Common myeloid progenitor, CD34-positive (primary cell): Measurements from ENCODE around the gene PTGES.
A peak's percentile ranks its signal among the peaks of the same experiment; 100 is the strongest.
"Not testable (repeated sequence)": the region's sequence is repeated elsewhere in the genome, so short reads cannot be mapped to it uniquely, and the experiment has no call there.

Experiments used
- CTCF ChIA-PET: fragments of 350-600 bp; sonication (Branson Sonifier 250); formaldehyde crosslinking; loops from one replicate; lab custom pipeline; 2021; ENCODE audit warnings: antibody characterized with exemption; lab: Charles Lee
- POLR2A ChIA-PET: fragments of 350-600 bp; sonication (Branson Sonifier 250); formaldehyde crosslinking; loops from one replicate; lab custom pipeline; 2021; ENCODE audit warnings: antibody characterized with exemption; lab: Charles Lee
- DNase-seq, 3 donors: peaks; one replicate each; pipeline versions ENCODE4 v3.0.0 to v3.0.0-alpha.2; 2013
- H3K27ac ChIP-seq, 2 experiments: 1 replicate in 1 of 2; 2 replicates in 1 of 2; pipeline ENCODE4 v1.7.0; 2013; ENCODE audit warnings: inconsistent platforms in 2 of 2, low read length in 2 of 2, mild to moderate bottlenecking in 2 of 2, low read depth in 1 of 2, moderate library complexity in 1 of 2; ENCODE audit not compliant: severe bottlenecking in 2 of 2, insufficient read depth in 1 of 2, poor library complexity in 1 of 2
- H3K27me3 ChIP-seq, 5 experiments: replicated peaks in 2 of 5; 1 replicate in 3 of 5; 2 replicates in 2 of 5; pipeline versions ENCODE4 v1.6.1 to v1.7.0; 2013; ENCODE audit warnings: low read length in 4 of 5, mild to moderate bottlenecking in 2 of 5, moderate library complexity in 2 of 5, inconsistent platforms in 1 of 5; ENCODE audit not compliant: insufficient read depth in 5 of 5, control insufficient read depth in 4 of 5
- H3K36me3 ChIP-seq, 4 experiments: 1 replicate in 2 of 4; 2 replicates in 2 of 4; pipeline versions ENCODE4 v1.6.1 to v1.7.0; 2013; ENCODE audit warnings: low read length in 3 of 4, control low read depth in 1 of 4, mild to moderate bottlenecking in 1 of 4; ENCODE audit not compliant: control insufficient read depth in 4 of 4, insufficient read depth in 4 of 4
- H3K4me1 ChIP-seq, 4 experiments: 1 replicate in 3 of 4; 2 replicates in 1 of 4; pipeline versions ENCODE4 v1.6.1 to v1.7.1; 2013; ENCODE audit warnings: low read length in 3 of 4, mild to moderate bottlenecking in 3 of 4, control low read depth in 1 of 4, inconsistent platforms in 1 of 4, moderate library complexity in 1 of 4; ENCODE audit not compliant: control insufficient read depth in 4 of 4, insufficient read depth in 4 of 4; ENCODE audit errors: control extremely low read depth in 1 of 4
- H3K4me3 ChIP-seq, 7 experiments: 1 replicate in 4 of 7; 2 replicates in 3 of 7; pipeline versions ENCODE4 v1.5.1 to v1.7.0; 2013; ENCODE audit warnings: mild to moderate bottlenecking in 7 of 7, low read length in 6 of 7, moderate library complexity in 6 of 7, inconsistent platforms in 2 of 7, low read depth in 2 of 7, control low read depth in 1 of 7; ENCODE audit not compliant: insufficient read depth in 4 of 7, control insufficient read depth in 1 of 7; ENCODE audit errors: extremely low read depth in 1 of 7
- H3K9me3 ChIP-seq, 5 experiments: 1 replicate in 4 of 5; 2 replicates in 1 of 5; pipeline versions ENCODE4 v1.6.1 to v1.7.1; 2013; ENCODE audit warnings: low read length in 4 of 5, mild to moderate bottlenecking in 2 of 5, inconsistent platforms in 1 of 5, low read depth in 1 of 5, moderate library complexity in 1 of 5; ENCODE audit not compliant: control insufficient read depth in 4 of 5, insufficient read depth in 2 of 5; ENCODE audit errors: control extremely low read depth in 1 of 5
- WGBS: methylation state at CpG from one replicate; pipeline ENCODE4 v1.1.5; 2013; ENCODE audit not compliant: insufficient coverage; 5-methylcytosine and 5-hydroxymethylcytosine counted together

Gene PTGES

DNA sequence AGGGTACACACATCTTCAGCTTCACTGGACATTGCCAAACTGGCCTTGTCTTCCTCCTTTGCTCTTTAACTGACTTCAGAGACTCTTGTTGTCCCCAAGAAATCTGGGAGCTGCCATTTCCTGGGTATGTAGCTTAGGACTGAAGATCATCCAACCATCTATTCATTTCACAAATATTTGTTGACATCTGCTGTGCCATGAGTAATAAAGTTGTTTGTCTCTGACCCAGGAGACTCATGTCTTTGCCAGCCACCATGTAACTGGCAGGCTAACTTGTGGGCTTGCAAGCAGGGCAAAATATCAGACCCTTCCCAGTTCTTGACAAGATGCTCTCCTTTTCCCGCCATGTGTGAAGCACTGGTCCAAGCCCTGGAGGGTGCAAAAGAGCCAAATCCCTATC lies 33.0 kb upstream of the PTGES start:
- Histone ChIP-seq H3K4me1 (peaks cover 0 to 8% (median 4%) of the 10 kb centered on the region in 4 experiments), H3K4me3 (no peak overlapping the region), H3K27me3 (peaks cover 0 to 9% (median 0%) of the 10 kb centered on the region in 5 experiments), H3K36me3 (no peaks in the 10 kb centered on the region), H3K27ac (no peak overlapping the region), H3K9me3 (no peaks in the 10 kb centered on the region)
- DNase-seq, result no peak
- CTCF ChIA-PET, result interaction anchor here (0.8 to 8.5 kb wide), 14 partner anchors 10 to 166 kb away, joined by 3 to 155 read pairs (median 3); partner anchors contain the start of gene NTMT1
- no CpG with 5 or more reads among the region's 1 CpG for WGBS
- POLR2A ChIA-PET, result no interaction called here

DNA sequence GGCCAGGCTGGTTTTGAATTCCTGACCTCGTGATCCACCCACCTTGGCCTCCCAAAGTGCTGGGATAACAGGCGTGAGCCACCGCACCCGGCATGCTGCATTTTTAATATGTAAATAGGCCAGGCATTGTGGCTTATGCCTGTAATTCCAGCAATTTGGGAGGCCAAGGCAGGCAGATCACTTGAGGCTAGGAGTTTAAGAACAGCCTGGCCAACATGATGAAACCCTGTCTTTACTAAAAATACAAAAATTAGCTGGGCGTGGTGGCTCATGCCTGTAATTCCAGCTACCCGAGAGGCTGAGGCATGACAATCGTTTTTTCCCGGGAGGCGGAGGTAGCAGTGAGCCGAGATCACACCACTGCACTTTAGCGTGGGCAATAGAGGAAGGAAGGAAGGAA lies 32.1 kb upstream of the PTGES start:
- H3K4me1 ChIP-seq, H3K4me3 ChIP-seq, POLR2A ChIA-PET, H3K27ac ChIP-seq, DNase-seq, H3K9me3 ChIP-seq, H3K36me3 ChIP-seq: not testable (repeated sequence)
- WGBS, result 83% methylated on average over 10 of the region's 11 CpGs
- CTCF ChIA-PET, result interaction anchor here (0.9 to 8.5 kb wide), 8 partner anchors 17 to 159 kb away, joined by 3 to 155 read pairs (median 3); partner anchors contain the start of gene NTMT1
- H3K27me3 ChIP-seq, result peaks cover 0 to 13% (median 0%) of the 10 kb centered on the region in 5 experiments

DNA sequence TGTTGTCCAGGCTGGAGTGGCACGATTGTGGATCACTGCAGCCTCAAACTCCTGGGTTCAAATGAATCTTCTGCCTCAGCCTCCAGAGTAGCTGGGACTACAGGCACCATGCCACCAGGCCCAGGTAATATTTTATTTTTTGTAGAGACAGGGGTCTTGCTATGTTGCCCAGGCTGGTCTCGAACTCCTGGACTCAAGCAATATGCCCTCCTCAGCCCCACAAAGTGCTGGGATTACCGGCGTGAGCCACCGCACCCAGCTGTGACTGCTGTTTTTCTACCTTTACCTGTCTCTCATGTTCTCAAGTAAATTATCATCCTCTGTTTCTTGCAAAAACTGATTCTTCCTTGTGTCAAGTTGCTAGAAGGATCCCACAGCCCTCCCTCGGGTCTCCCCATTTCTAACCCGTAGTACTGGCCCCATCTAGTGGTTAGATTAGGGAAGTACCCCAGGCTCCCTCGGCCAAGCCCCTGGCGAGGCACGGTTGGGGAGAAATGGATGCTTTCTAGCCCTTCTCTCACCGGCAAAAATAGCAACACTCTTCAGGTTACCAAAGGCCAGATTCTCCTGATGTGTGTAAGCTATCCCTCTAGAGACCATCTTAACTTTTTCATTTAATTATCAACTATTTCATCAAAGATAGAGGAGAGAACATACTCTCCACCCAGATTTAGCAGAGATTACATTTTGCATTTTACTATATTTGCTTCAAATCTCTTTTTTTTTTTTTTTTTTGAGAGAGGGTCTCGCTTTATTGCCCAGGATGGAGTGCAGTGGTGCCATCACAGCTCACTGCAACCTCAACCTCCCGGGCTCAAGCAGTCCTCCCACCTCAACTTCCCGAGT lies 30.9 kb upstream of the PTGES start:
- Histone ChIP-seq H3K27me3 (peaks cover 0 to 13% (median 0%) of the 10 kb centered on the region in 5 experiments), H3K9me3 (no peaks in the 10 kb centered on the region), H3K4me3 (no peak overlapping the region), H3K27ac (no peak overlapping the region), H3K36me3 (no peaks in the 10 kb centered on the region), H3K4me1 (no peaks in the 10 kb centered on the region)
- ChIA-PET POLR2A (interaction anchor here (0.7 kb wide), 1 partner anchor 19 kb away, joined by 6 read pairs; no protein-coding TSS in a partner anchor), CTCF (interaction anchor here (0.6 to 8.5 kb wide), 18 partner anchors 9 to 647 kb away, joined by 3 to 155 read pairs (median 3); partner anchors contain the start of gene ASB6)
- peak; percentile 75 to 89 (median 81) for DNase-seq
- WGBS, result 32% methylated on average over 11 of the region's 14 CpGs

DNA sequence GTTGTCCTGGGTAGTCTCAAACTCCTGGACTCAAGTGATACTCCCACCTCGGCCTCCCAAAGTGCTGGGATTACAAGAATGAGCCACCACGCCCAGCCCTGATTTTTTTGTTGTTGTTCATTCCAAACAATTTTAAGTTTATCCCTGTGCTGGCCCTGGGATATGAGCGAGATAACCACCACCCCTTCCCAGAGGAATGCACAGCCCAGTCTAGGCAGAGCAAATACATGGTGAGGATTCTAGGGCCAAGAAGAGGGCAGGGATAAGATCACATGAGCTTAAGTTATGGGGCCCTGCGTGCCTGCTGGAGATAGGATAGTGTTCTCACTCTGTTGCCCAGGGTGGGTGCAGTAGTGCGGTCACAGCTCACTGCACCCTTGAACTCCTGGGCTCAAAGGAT lies 29.1 kb upstream of the PTGES start:
- DNase-seq, result no peak
- WGBS, result 100% methylated on average over 4 of the region's 5 CpGs
- Histone ChIP-seq H3K9me3 (no peaks in the 10 kb centered on the region), H3K36me3 (no peaks in the 10 kb centered on the region), H3K27ac (no peak overlapping the region), H3K4me3 (no peak overlapping the region), H3K4me1 (peaks cover 7 to 16% (median 13%) of the 10 kb centered on the region in 4 experiments), H3K27me3 (peaks cover 0 to 8% (median 0%) of the 10 kb centered on the region in 5 experiments)
- ChIA-PET CTCF (interaction anchor here (0.9 to 8.5 kb wide), 14 partner anchors 9 to 638 kb away, joined by 3 to 155 read pairs (median 4); no protein-coding TSS in a partner anchor), POLR2A (no interaction called here)

DNA sequence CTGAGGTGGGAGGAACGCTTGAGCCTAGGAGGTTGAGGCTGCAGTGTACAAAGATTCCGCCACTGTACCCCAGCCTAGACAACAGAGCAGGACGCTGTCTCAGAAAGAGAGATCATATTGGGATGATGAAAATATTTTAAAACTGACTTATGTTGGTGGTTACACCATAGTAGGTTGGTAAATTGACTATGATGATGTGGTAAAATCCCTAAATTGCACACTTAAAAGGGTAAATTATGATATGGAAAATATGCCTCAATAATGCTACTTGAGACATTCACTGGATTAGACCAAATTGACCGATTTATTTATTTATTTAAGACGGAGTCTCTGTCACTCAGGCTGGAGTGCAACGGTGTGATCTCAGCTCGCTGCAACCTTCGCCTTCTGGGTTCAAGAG lies 28.3 kb upstream of the PTGES start:
- DNase-seq, result no peak

DNA sequence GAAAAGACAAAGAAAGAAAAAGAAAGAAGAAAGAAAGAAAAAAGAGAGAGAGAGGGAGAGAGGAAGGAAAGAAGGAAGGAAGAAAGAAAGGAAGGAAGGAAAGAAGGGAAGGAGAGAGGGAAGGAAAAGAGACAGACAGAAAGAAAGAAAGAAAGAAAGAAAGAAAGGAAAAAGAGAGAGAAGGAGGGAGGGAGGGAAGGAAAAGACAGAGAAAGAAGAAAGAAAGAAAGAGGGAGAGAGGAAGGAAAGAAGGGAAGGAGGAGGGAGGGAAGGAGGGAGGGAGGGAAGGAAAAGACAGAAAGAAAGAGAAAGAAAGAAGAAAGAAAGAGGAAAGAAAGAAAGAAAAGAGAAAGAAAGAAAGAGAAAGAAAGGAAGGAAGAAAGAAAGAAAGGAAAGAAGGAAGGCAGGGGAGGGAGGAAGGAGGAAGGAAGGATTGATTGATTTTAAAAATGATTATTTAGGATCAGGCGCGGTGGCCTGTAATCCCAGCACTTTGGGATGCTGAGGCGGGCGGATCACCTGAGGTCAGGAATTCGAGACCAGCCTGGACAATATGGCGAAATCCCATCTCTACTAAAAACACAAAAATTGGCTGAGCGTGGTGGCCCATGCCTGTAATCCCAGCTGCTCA lies 26.8 kb upstream of the PTGES start:
- H3K4me1 ChIP-seq, result peaks cover 7 to 23% (median 20%) of the 10 kb centered on the region in 4 experiments
- no peak overlapping the region for H3K4me3 ChIP-seq
- no peak for DNase-seq
- H3K36me3 ChIP-seq, result no peaks in the 10 kb centered on the region
- CTCF ChIA-PET, result interaction anchor here (1.2 to 8.5 kb wide), 2 partner anchors 39 to 648 kb away, joined by 4 to 155 read pairs; no protein-coding TSS in a partner anchor
- WGBS, result 98% methylated on average over 5 of the region's 7 CpGs
- H3K27me3 ChIP-seq, result peaks cover 0 to 5% (median 0%) of the 10 kb centered on the region in 5 experiments
- H3K9me3 ChIP-seq, result no peaks in the 10 kb centered on the region
- POLR2A ChIA-PET, result no interaction called here
- no peak overlapping the region for H3K27ac ChIP-seq

More for the DNA sequence above, 28.3 kb upstream of the PTGES start:
- Histone ChIP-seq H3K27ac (no peak overlapping the region), H3K36me3 (no peaks in the 10 kb centered on the region), H3K9me3 (no peaks in the 10 kb centered on the region), H3K27me3 (peaks cover 0 to 5% (median 0%) of the 10 kb centered on the region in 5 experiments), H3K4me3 (no peak overlapping the region), H3K4me1 (peaks cover 7 to 23% (median 20%) of the 10 kb centered on the region in 4 experiments)
- WGBS, result 97% methylated on average over 3 of the region's 8 CpGs
- ChIA-PET CTCF (interaction anchor here (1.1 to 8.5 kb wide), 13 partner anchors 9 to 649 kb away, joined by 3 to 155 read pairs (median 5); no protein-coding TSS in a partner anchor), POLR2A (no interaction called here)
